ENCODE data around the gene ACAA1. TPM values are rescaled to one million over a fixed set of nuclear protein-coding genes. Genes with fewer than 3 reads are reported as not detected.

The ACAA1 gene
- total RNA-seq, 2 donors from 2014 or later, result 49.7 to 52.9 TPM

GRCh38 chr3:38127611-38128302 is 9.2 kb downstream of the ACAA1 start:
- Mint-ChIP-seq H3K36me3 (ENCODE audit: insufficient read depth in 2 of 2) (peaks cover under 1 to 24% of the 10 kb centered on the region in 2 donors), H3K27me3 (ENCODE audit: low read depth) (no peaks in the 10 kb centered on the region), H3K9me3 (no peaks in the 10 kb centered on the region), H3K4me1 (ENCODE audit: low read depth) (peaks cover 2% of the 10 kb centered on the region), H3K27ac (no peak overlapping the region), H3K4me3 (no peak overlapping the region)
- ATAC-seq (replicated peaks in 1 of 2) (no peak), DNase-seq (no peak)

- no peak overlapping the region for H3K4me3 Mint-ChIP-seq
- no peaks in the 10 kb centered on the region for H3K27me3 Mint-ChIP-seq (ENCODE audit: low read depth)
- H3K9me3 Mint-ChIP-seq, result no peaks in the 10 kb centered on the region
- peaks cover 3 to 24% of the 10 kb centered on the region in 2 donors for H3K36me3 Mint-ChIP-seq (ENCODE audit: insufficient read depth in 2 of 2)
- H3K4me1 Mint-ChIP-seq (ENCODE audit: low read depth), result no peaks in the 10 kb centered on the region
- H3K27ac Mint-ChIP-seq, result no peak overlapping the region
- no peak for DNase-seq
- no peak for ATAC-seq (replicated peaks in 1 of 2)
Observed at GRCh38 chr3:38126121-38126892, 10.6 kb downstream of the ACAA1 start.

DNA sequence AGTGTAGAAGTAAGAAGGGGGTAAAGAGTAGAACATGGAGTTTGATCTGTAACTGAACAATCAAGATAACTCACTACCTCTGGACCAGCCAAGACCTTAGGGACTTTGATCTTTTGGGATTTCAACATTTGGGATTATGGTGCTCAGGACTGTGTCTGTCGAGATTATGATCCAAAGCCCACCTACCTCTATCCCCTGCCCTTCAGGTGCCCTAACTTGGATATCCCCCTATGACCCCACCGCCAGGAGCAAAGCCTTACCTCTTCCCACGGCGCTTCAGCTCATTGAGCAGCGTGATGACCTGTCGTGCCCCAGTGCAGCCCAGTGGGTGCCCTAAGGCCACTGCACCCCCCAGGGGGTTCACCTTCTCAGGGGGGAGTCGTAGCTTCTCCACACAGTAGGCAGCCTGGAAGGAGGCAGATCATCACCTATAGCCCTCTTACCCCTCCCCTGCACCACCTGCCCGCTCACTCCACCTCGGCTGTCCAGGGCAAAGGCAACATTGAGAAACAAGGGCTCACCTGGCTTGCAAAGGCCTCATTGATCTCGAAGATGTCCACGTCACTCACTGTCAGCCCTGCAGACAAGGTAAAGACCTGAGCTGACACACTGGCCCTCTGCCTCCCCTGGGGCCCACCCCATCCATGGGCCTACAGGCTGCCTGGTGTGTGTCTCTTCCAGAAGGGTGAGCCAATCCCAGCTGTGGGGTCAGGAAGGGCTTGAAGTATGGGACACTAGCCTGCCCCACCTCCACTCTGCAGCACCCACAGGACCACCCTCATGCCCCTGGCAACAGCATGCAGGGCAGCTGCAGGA is 11.4 kb downstream of the ACAA1 start:
- no peak for DNase-seq
- Mint-ChIP-seq H3K27ac (peak overlapping the region; percentile 46), H3K36me3 (ENCODE audit: insufficient read depth in 2 of 2) (peaks cover 3 to 23% of the 10 kb centered on the region in 2 donors), H3K4me3 (no peak overlapping the region), H3K27me3 (ENCODE audit: low read depth) (no peaks in the 10 kb centered on the region), H3K9me3 (no peaks in the 10 kb centered on the region), H3K4me1 (ENCODE audit: low read depth) (no peaks in the 10 kb centered on the region)
- no peak for ATAC-seq (replicated peaks in 1 of 2)

- H3K4me3 Mint-ChIP-seq, result no peak overlapping the region
- H3K36me3 Mint-ChIP-seq (ENCODE audit: insufficient read depth in 2 of 2), result peaks cover 3 to 17% of the 10 kb centered on the region in 2 donors
- no peaks in the 10 kb centered on the region for H3K4me1 Mint-ChIP-seq (ENCODE audit: low read depth)
- DNase-seq (no peak), ATAC-seq (replicated peaks in 1 of 2) (no peak)
- H3K27ac Mint-ChIP-seq, result peak overlapping the region; percentile 46
- H3K9me3 Mint-ChIP-seq, result no peaks in the 10 kb centered on the region
- H3K27me3 Mint-ChIP-seq (ENCODE audit: low read depth), result no peaks in the 10 kb centered on the region
Observed at GRCh38 chr3:38124324-38125122, 12.4 kb downstream of the ACAA1 start.

GRCh38 chr3:38122712-38123290 is 14.1 kb downstream of the ACAA1 start:
- Mint-ChIP-seq H3K9me3 (no peaks in the 10 kb centered on the region), H3K4me1 (ENCODE audit: low read depth) (peaks cover 6% of the 10 kb centered on the region), H3K27me3 (ENCODE audit: low read depth) (no peaks in the 10 kb centered on the region), H3K36me3 (ENCODE audit: insufficient read depth in 2 of 2) (peaks cover 3 to 16% of the 10 kb centered on the region in 2 donors), H3K27ac (no peak overlapping the region), H3K4me3 (no peak overlapping the region)
- DNase-seq, result no peak
- ATAC-seq (replicated peaks in 1 of 2), result no peak

- no peaks in the 10 kb centered on the region for H3K9me3 Mint-ChIP-seq
- peaks cover 3 to 14% of the 10 kb centered on the region in 2 donors for H3K36me3 Mint-ChIP-seq (ENCODE audit: insufficient read depth in 2 of 2)
- H3K27ac Mint-ChIP-seq, result no peak overlapping the region
- H3K4me3 Mint-ChIP-seq, result no peak overlapping the region
- ATAC-seq (replicated peaks in 1 of 2) (no peak), DNase-seq (no peak)
- no peaks in the 10 kb centered on the region for H3K27me3 Mint-ChIP-seq (ENCODE audit: low read depth)
- peaks cover 6% of the 10 kb centered on the region for H3K4me1 Mint-ChIP-seq (ENCODE audit: low read depth)
Observed at GRCh38 chr3:38121832-38122461, 15.0 kb downstream of the ACAA1 start.

GRCh38 chr3:38121451-38121831 is 15.5 kb downstream of the ACAA1 start:
- Mint-ChIP-seq H3K27ac (no peak overlapping the region), H3K27me3 (ENCODE audit: low read depth) (no peaks in the 10 kb centered on the region), H3K4me3 (no peak overlapping the region), H3K36me3 (ENCODE audit: insufficient read depth in 2 of 2) (peaks cover 3 to 13% of the 10 kb centered on the region in 2 donors), H3K4me1 (ENCODE audit: low read depth) (peaks cover 6% of the 10 kb centered on the region), H3K9me3 (no peaks in the 10 kb centered on the region)
- DNase-seq (no peak), ATAC-seq (replicated peaks in 1 of 2) (no peak)

DNA sequence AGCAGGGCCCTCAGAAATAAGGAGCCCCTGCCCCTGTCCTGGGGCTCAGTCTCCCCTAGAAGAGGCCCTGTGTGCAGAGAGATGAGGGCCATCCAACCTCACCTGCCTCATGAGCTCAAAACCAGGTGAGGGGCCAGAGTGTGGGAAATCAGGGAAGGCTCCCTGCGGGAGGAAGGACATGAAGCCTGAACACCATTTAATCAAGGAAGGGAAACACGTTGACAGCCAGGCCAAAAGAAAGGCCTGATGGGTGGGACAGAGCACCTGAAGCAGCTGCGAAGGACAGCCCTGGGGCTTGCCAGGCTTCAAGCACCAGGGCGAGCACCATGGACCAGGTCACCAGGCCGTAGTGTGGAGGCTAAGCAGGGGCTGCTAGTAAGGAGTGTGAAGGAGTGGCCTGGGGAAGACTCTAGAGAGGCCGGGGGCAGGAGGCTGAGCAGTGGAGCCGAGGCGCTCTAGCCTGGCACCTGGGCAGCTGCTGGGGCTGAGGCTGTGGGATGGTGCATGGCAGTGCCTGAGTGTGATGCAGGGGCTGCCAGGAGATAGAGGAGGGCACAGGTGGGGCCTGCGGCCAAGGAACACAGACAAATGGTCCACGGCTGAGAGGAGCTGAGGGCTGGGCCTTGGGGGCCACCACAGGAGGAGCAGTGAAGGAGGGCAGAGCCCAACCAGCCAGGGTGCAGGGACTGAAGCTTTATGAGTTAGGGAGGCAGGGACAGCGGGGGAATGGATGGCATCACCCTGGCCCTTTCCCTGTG is 16.1 kb downstream of the ACAA1 start:
- H3K4me1 Mint-ChIP-seq (ENCODE audit: low read depth), result peaks cover 6% of the 10 kb centered on the region
- H3K27ac Mint-ChIP-seq, result no peak overlapping the region
- ATAC-seq (replicated peaks in 1 of 2) (no peak), DNase-seq (no peak)
- peaks cover 3 to 13% of the 10 kb centered on the region in 2 donors for H3K36me3 Mint-ChIP-seq (ENCODE audit: insufficient read depth in 2 of 2)
- no peak overlapping the region for H3K4me3 Mint-ChIP-seq
- H3K27me3 Mint-ChIP-seq (ENCODE audit: low read depth), result no peaks in the 10 kb centered on the region
- H3K9me3 Mint-ChIP-seq, result no peaks in the 10 kb centered on the region

DNA sequence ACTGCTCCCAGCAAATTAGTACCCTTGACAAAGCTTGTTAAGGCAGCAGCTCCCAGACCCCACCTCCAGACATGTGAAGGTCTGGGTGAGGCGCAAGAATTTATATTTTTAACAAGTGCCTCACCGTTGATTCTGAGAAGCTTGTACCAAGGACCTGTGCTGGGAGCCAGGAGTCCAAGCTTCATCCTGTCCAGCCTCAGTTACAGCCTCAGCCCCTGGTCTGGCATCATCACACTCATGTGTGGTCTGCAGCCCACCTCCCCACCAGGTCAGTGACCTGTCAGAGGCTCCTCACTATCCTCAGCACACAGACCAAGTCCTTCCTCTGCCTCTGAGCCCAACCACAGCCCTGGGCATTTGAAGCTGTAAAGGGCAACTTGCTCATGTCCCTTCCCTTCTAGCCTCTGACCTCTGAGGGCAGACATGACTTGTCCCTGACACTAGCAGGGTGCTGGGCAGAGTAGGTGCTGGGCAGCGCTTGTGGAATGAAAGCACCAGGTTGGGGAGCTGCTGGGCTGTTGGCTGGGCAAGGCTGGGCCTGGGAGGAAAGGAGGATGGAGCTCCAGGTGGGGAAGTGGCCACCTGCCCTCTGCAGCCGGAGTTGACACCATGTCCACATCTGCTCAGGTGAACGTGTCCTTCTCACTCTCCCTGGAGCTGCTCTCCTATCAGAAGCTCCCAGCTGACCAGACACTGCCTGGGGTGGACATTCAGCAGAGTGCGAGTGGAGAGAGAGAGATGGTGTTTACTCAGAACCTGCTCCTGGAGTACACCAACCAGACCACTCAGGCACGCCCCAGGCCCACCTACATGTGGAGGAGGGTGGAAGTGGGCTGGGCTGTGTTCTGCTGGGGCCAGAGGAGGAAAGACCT is 16.9 kb downstream of the ACAA1 start:
- H3K27ac Mint-ChIP-seq, result no peak overlapping the region
- ATAC-seq (replicated peaks in 1 of 2), result no peak
- no peaks in the 10 kb centered on the region for H3K27me3 Mint-ChIP-seq (ENCODE audit: low read depth)
- peaks cover 3 to 10% of the 10 kb centered on the region in 2 donors for H3K36me3 Mint-ChIP-seq (ENCODE audit: insufficient read depth in 2 of 2)
- peaks cover 6% of the 10 kb centered on the region for H3K4me1 Mint-ChIP-seq (ENCODE audit: low read depth)
- no peak for DNase-seq
- H3K4me3 Mint-ChIP-seq, result no peak overlapping the region
- no peaks in the 10 kb centered on the region for H3K9me3 Mint-ChIP-seq

DNA sequence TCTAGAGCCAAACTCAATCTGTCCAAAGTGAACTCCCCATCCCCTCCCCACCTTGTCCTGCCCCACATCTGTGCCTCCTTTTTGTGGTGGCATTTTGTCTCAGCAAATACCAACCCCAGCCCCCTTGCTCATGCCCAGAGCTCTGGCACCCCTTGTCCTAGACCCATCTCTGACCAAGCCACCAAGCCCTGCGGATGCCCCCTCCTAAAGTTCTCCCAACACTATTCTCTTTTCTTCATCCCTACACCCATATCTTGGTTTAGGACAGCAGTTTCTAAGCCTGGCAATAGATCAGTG is 17.7 kb downstream of the ACAA1 start:
- H3K27me3 Mint-ChIP-seq (ENCODE audit: low read depth), result no peaks in the 10 kb centered on the region

More for the DNA sequence above, 17.7 kb downstream of the ACAA1 start:
- H3K27ac Mint-ChIP-seq, result no peak overlapping the region
- peaks cover 6% of the 10 kb centered on the region for H3K4me1 Mint-ChIP-seq (ENCODE audit: low read depth)
- DNase-seq, result no peak
- H3K9me3 Mint-ChIP-seq, result no peaks in the 10 kb centered on the region
- no peak for ATAC-seq (replicated peaks in 1 of 2)
- H3K36me3 Mint-ChIP-seq (ENCODE audit: insufficient read depth in 2 of 2), result peaks cover 3 to 7% of the 10 kb centered on the region in 2 donors
- H3K4me3 Mint-ChIP-seq, result no peak overlapping the region
